IMR-90 (cell line): ENCODE data around the gene OR5C1. TPM values are rescaled to one million over a fixed set of nuclear protein-coding genes. Genes with fewer than 3 reads are reported as not detected.

Experiments used
- ATAC-seq: fragments of 200-7000 bp; cut with Tn5 transposase; 2 replicates; pipeline ENCODE4 v1.9.1; 2020; ENCODE audit warnings: low read depth, mild to moderate bottlenecking, moderate library complexity
- BruUV-seq: library from RNA; stranded (reverse); fragments of 400-500 nt; replicated peaks from 2 replicates; lab custom pipeline; 2021; lab: Mats Ljungman, UMichigan
- CTCF ChIA-PET: fragments of 300-600 bp; formaldehyde crosslinking; extraction: SDS; loops from one replicate; lab custom pipeline; 2021; ENCODE audit warnings: antibody characterized with exemption; lab: Yijun Ruan, JAX
- POLR2A ChIA-PET: fragments of 300-600 bp; sonication (Branson Sonifier 250); formaldehyde crosslinking; loops from one replicate; lab custom pipeline; 2022; ENCODE audit warnings: antibody characterized with exemption; ENCODE audit not compliant: unreplicated experiment; lab: Charles Lee
- DNase-seq: peaks from one replicate; pipeline ENCODE4 v3.0.0; 2013
- H2AFZ ChIP-seq: replicated peaks from 2 replicates; pipeline ENCODE3; 2013; ENCODE audit warnings: low read length, mild to moderate bottlenecking; ENCODE audit not compliant: poor library complexity
- H2AK5ac ChIP-seq: 2 replicates; pipeline ENCODE4 v1.6.1; 2013; ENCODE audit warnings: low read depth, low read length, inconsistent platforms
- H2AK9ac ChIP-seq: replicated peaks from 2 replicates; pipeline ENCODE3; 2013; ENCODE audit warnings: mild to moderate bottlenecking, low read depth, low read length, moderate library complexity; ENCODE audit not compliant: poor library complexity
- H2BK120ac ChIP-seq: 2 replicates; pipeline ENCODE4 v1.6.1; 2013; ENCODE audit warnings: low read depth, low read length, inconsistent platforms
- H2BK15ac ChIP-seq: 3 replicates; pipeline ENCODE4 v1.6.1; 2013; ENCODE audit warnings: low read depth, low read length, inconsistent platforms
- H2BK20ac ChIP-seq: 2 replicates; pipeline ENCODE4 v1.6.1; 2013; ENCODE audit warnings: low read depth, mild to moderate bottlenecking, inconsistent platforms, low read length, moderate library complexity
- H2BK5ac ChIP-seq: 2 replicates; pipeline ENCODE4 v1.6.1; 2013; ENCODE audit warnings: mild to moderate bottlenecking, low read depth, low read length, inconsistent platforms; ENCODE audit not compliant: poor library complexity, severe bottlenecking
- H3K14ac ChIP-seq: replicated peaks from 2 replicates; pipeline ENCODE4 v1.6.1; 2013; ENCODE audit warnings: low read depth, low read length, inconsistent platforms
- H3K18ac ChIP-seq: 2 replicates; pipeline ENCODE4 v1.6.1; 2013; ENCODE audit warnings: low read depth, low read length, control low read depth
- H3K23ac ChIP-seq: 2 replicates; pipeline ENCODE4 v1.6.1; 2013; ENCODE audit warnings: low read depth, low read length, inconsistent platforms
- H3K27ac ChIP-seq: 2 replicates; pipeline ENCODE4 v1.5.1; 2013; ENCODE audit warnings: mild to moderate bottlenecking, control low read depth, low read length; ENCODE audit not compliant: insufficient read depth
- H3K27me3 ChIP-seq: 2 replicates; pipeline ENCODE4 v1.6.1; 2013; ENCODE audit warnings: low read length; ENCODE audit not compliant: control insufficient read depth, insufficient read depth
- H3K36me3 ChIP-seq: 2 replicates; pipeline ENCODE4 v1.6.1; 2013; ENCODE audit warnings: low read length, mixed read lengths; ENCODE audit not compliant: control insufficient read depth, insufficient read depth
- H3K4ac ChIP-seq: 2 replicates; pipeline ENCODE4 v1.6.1; 2013; ENCODE audit warnings: low read depth, low read length, inconsistent platforms
- H3K4me1 ChIP-seq: 2 replicates; pipeline ENCODE4 v1.6.1; 2013; ENCODE audit warnings: low read length, mixed read lengths; ENCODE audit not compliant: control insufficient read depth, insufficient read depth
- H3K4me2 ChIP-seq: 2 replicates; pipeline ENCODE4 v1.6.1; 2013; ENCODE audit warnings: low read depth, mild to moderate bottlenecking, control low read depth, low read length, moderate library complexity
- H3K4me3 ChIP-seq: 2 replicates; pipeline ENCODE4 v1.5.1; 2013; ENCODE audit warnings: low read depth, mild to moderate bottlenecking, control low read depth, low read length, moderate library complexity; ENCODE audit not compliant: insufficient read depth
- H3K56ac ChIP-seq: 2 replicates; pipeline ENCODE4 v1.6.1; 2013; ENCODE audit warnings: low read length, inconsistent platforms; ENCODE audit not compliant: insufficient read depth; ENCODE audit errors: extremely low read depth
- H3K79me1 ChIP-seq, 2 experiments: 2 replicates each; pipeline ENCODE4 v1.6.1; 2013; ENCODE audit warnings: low read length in 2 of 2, inconsistent platforms in 1 of 2, low read depth in 1 of 2
- H3K9ac ChIP-seq: 2 replicates; pipeline ENCODE4 v1.6.1; 2013; ENCODE audit warnings: low read depth, low read length, control low read depth
- H3K9me1 ChIP-seq: 2 replicates; pipeline ENCODE4 v1.6.1; 2013; ENCODE audit warnings: low read length, inconsistent platforms; ENCODE audit not compliant: insufficient read depth
- H3K9me3 ChIP-seq: 2 replicates; pipeline ENCODE4 v1.6.1; 2013; ENCODE audit warnings: low read length; ENCODE audit not compliant: control insufficient read depth, insufficient read depth
- H4K20me1 ChIP-seq: 2 replicates; pipeline ENCODE4 v1.6.1; 2013; ENCODE audit warnings: low read length, inconsistent platforms; ENCODE audit not compliant: insufficient read depth
- H4K5ac ChIP-seq: 2 replicates; pipeline ENCODE4 v1.6.1; 2013; ENCODE audit warnings: mild to moderate bottlenecking, low read depth, low read length, control low read depth
- H4K8ac ChIP-seq, 2 experiments: 2 replicates each; pipeline ENCODE4 v1.6.1; 2013; ENCODE audit warnings: low read depth in 2 of 2, low read length in 2 of 2, control low read depth in 1 of 2, inconsistent platforms in 1 of 2
- H4K91ac ChIP-seq: 2 replicates; pipeline ENCODE4 v1.6.1; 2013; ENCODE audit warnings: low read depth, low read length, inconsistent platforms; ENCODE audit not compliant: insufficient read depth
- BHLHE40 ChIP-seq: fragments of 150-350 bp; IDR thresholded peaks from 2 replicates; pipeline ENCODE4 v1.6.1; 2016; ENCODE audit warnings: mild to moderate bottlenecking, low read depth, low read length
- CEBPB ChIP-seq: IDR thresholded peaks from 2 replicates; pipeline ENCODE4 v1.6.1; 2012; ENCODE audit warnings: low read depth, low read length, improper control_type of control experiment
- CHD1 ChIP-seq: IDR thresholded peaks from 2 replicates; pipeline ENCODE4 v1.6.1; 2012; ENCODE audit warnings: low read depth, low read length, improper control_type of control experiment
- ELK1 ChIP-seq: fragments of 150-350 bp; IDR thresholded peaks from 2 replicates; pipeline ENCODE4 v1.6.1; 2016; ENCODE audit warnings: low read depth, mild to moderate bottlenecking, low read length, moderate library complexity, borderline replicate concordance
- FOS ChIP-seq: fragments of 150-350 bp; IDR thresholded peaks from 2 replicates; pipeline ENCODE4 v1.6.1; 2016; ENCODE audit warnings: low read depth, low read length
- MAFK ChIP-seq: IDR thresholded peaks from 2 replicates; pipeline ENCODE4 v1.6.1; 2012; ENCODE audit warnings: low read depth, low read length, improper control_type of control experiment
- MAZ ChIP-seq: IDR thresholded peaks from 2 replicates; pipeline ENCODE4 v1.6.1; 2012; ENCODE audit warnings: low read depth, mild to moderate bottlenecking, low read length, improper control_type of control experiment, moderate library complexity, borderline replicate concordance
- MXI1 ChIP-seq: IDR thresholded peaks from 2 replicates; pipeline ENCODE4 v1.6.1; 2012; ENCODE audit warnings: low read depth, mild to moderate bottlenecking, low read length, moderate library complexity, borderline replicate concordance
- NFE2L2 ChIP-seq: fragments of 150-350 bp; IDR thresholded peaks from 2 replicates; pipeline ENCODE4 v1.6.1; 2016; ENCODE audit warnings: low read depth, mild to moderate bottlenecking, low read length
- POLR2A ChIP-seq: IDR thresholded peaks from 2 replicates; pipeline ENCODE4 v1.6.1; 2012; ENCODE audit warnings: mild to moderate bottlenecking, low read depth, low read length
- RAD21 ChIP-seq: IDR thresholded peaks from 2 replicates; pipeline ENCODE4 v1.6.1; 2012; ENCODE audit warnings: low read length, improper control_type of control experiment
- RCOR1 ChIP-seq: IDR thresholded peaks from 2 replicates; pipeline ENCODE4 v1.6.1; 2012; ENCODE audit warnings: mild to moderate bottlenecking, low read length, improper control_type of control experiment; ENCODE audit not compliant: insufficient replicate concordance
- RFX5 ChIP-seq: IDR thresholded peaks from 2 replicates; pipeline ENCODE4 v1.8.0; 2012; ENCODE audit warnings: low read depth, mild to moderate bottlenecking, low read length, moderate library complexity
- SMC3 ChIP-seq: fragments of 150-350 bp; IDR thresholded peaks from 2 replicates; pipeline ENCODE4 v1.6.1; 2016; ENCODE audit warnings: low read depth, mild to moderate bottlenecking, antibody characterized with exemption, low read length, moderate library complexity
- WGBS, 2 experiments: methylation state at CpG; one replicate each; pipeline versions ENCODE4 v1.1.5 to v1.1.7; 2013; ENCODE audit warnings: missing lambda C conversion rate in 2 of 2; ENCODE audit not compliant: insufficient read length in 1 of 2; ENCODE audit errors: extremely low coverage in 2 of 2; 5-methylcytosine and 5-hydroxymethylcytosine counted together
- dilution Hi-C: fragments of 300-500 bp; cut with HindIII; formaldehyde crosslinking; loops from one replicate; pipeline ENCODE4 v1.14.3; 2018; ENCODE audit warnings: low sequenced_read_pairs; ENCODE audit not compliant: unreplicated experiment
- in situ Hi-C: fragments of 300-500 bp; cut with MboI; formaldehyde crosslinking; loops from 3 replicates; pipeline ENCODE4 v1.14.3; 2019; ENCODE audit warnings: low sequenced_read_pairs, inconsistent platforms, mixed read lengths
- intact Hi-C: fragments of 100-400 bp; cut with micrococcal nuclease; formaldehyde crosslinking; loops from 2 replicates; pipeline ENCODE4 v1.10.0; 2022
- polyA plus RNA-seq, 3 experiments: library from polyadenylated mRNA; depleted of rRNA; stranded (reverse); fragments of >200 nt; gene quantifications; 2 replicates each; pipeline ENCODE4 v1.2.3, GENCODE V29; 2012; ENCODE audit warnings: low replicate concordance in 1 of 3
- total RNA-seq: library from RNA; depleted of rRNA; stranded (reverse); fragments of >200 nt; gene quantifications from 2 replicates; pipeline ENCODE4 v1.2.3, GENCODE V29; 2012
- TF ChIP-seq, protein P1 (sequence below): conservative IDR thresholded peaks from 2 replicates; pipeline ENCODE4 v1.5.1; 2012; ENCODE audit warnings: mild to moderate bottlenecking, low read depth, low read length, improper control_type of control experiment

Gene OR5C1
- total and polyA plus RNA-seq, 2 of the 4 experiments (the other 2 are of a cell fraction): not detected

- peaks cover 8% of the 10 kb centered on the region in 2 experiments; a peak in 3 of 4 replicates for H3K79me1 ChIP-seq
- no peak for DNase-seq
- intact Hi-C loops (no loop called here), dilution Hi-C loops (no loop called here), in situ Hi-C loops (loop anchor here (25.0 kb wide), 1 partner anchor 505 kb away; no protein-coding TSS in a partner anchor)
- no peak overlapping the region for H4K8ac ChIP-seq
- H3K9me3 ChIP-seq: no peaks in the 10 kb centered on the region
- no peaks in the 10 kb centered on the region for H3K27me3 ChIP-seq
- no CpG with 5 or more reads among the region's 3 CpGs for WGBS, 2 experiments
- H4K5ac ChIP-seq: no peak overlapping the region
- H2BK20ac ChIP-seq: no peak overlapping the region
- H2BK15ac ChIP-seq: no peak overlapping the region
- no peak for TF ChIP-seq RCOR1
- TF ChIP-seq MXI1: no peak
- no peak for TF ChIP-seq MAZ
- TF ChIP-seq SMC3: no peak
- TF ChIP-seq NFE2L2: no peak
- TF ChIP-seq, protein P1, sequence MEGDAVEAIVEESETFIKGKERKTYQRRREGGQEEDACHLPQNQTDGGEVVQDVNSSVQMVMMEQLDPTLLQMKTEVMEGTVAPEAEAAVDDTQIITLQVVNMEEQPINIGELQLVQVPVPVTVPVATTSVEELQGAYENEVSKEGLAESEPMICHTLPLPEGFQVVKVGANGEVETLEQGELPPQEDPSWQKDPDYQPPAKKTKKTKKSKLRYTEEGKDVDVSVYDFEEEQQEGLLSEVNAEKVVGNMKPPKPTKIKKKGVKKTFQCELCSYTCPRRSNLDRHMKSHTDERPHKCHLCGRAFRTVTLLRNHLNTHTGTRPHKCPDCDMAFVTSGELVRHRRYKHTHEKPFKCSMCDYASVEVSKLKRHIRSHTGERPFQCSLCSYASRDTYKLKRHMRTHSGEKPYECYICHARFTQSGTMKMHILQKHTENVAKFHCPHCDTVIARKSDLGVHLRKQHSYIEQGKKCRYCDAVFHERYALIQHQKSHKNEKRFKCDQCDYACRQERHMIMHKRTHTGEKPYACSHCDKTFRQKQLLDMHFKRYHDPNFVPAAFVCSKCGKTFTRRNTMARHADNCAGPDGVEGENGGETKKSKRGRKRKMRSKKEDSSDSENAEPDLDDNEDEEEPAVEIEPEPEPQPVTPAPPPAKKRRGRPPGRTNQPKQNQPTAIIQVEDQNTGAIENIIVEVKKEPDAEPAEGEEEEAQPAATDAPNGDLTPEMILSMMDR: no peak
- no peak for TF ChIP-seq FOS
- no peak for TF ChIP-seq CEBPB
- TF ChIP-seq ELK1: no peak
- TF ChIP-seq RAD21: no peak
- no peak for TF ChIP-seq BHLHE40
- no peak for TF ChIP-seq RFX5
- TF ChIP-seq MAFK: no peak
- no peak for TF ChIP-seq POLR2A
- TF ChIP-seq CHD1: no peak
- H4K20me1 ChIP-seq: 0 out of 2 replicates have a peak, but pooled peaks cover 2% of the 10 kb centered on the region
- BruUV-seq: no TSS peak
- H2AFZ ChIP-seq: no peak overlapping the region
- no peak overlapping the region for H3K9ac ChIP-seq
- no peak overlapping the region for H2BK120ac ChIP-seq
- H3K23ac ChIP-seq: no peak overlapping the region
- H3K4me3 ChIP-seq: no peak overlapping the region
- no peaks in the 10 kb centered on the region for H3K9me1 ChIP-seq
- H3K14ac ChIP-seq: no peak overlapping the region
- no peak overlapping the region for H3K4me2 ChIP-seq
- POLR2A ChIA-PET: no interaction called here
- no peak overlapping the region for H2AK9ac ChIP-seq
- H3K56ac ChIP-seq: no peak overlapping the region
- no peak overlapping the region for H2BK5ac ChIP-seq
- CTCF ChIA-PET: no interaction called here
- H3K4me1 ChIP-seq: no peaks in the 10 kb centered on the region; the same call in 1 of the 2 replicates
- H3K27ac ChIP-seq: no peak overlapping the region
- no peaks in the 10 kb centered on the region for H3K36me3 ChIP-seq
- H2AK5ac ChIP-seq: no peak overlapping the region
- no peak for ATAC-seq
- H4K91ac ChIP-seq: no peak overlapping the region
- H3K18ac ChIP-seq: no peak overlapping the region
- no peak overlapping the region for H3K4ac ChIP-seq
These were observed 43.5 kb downstream of the OR5C1 start for GRCh38 chr9:122832194-122832593.
